Cerebellar nuclear complex (tissue), 1 donor: Measurements from ENCODE around the gene RPS3A.
"Not testable (repeated sequence)": the region's sequence is repeated elsewhere in the genome, so short reads cannot be mapped to it uniquely, and the experiment has no call there.

Experiments
- DNase-seq, 2 experiments: peaks; one replicate each; lab custom pipeline; 2025; lab: John Stamatoyannopoulos, UW

RPS3A gene

DNA sequence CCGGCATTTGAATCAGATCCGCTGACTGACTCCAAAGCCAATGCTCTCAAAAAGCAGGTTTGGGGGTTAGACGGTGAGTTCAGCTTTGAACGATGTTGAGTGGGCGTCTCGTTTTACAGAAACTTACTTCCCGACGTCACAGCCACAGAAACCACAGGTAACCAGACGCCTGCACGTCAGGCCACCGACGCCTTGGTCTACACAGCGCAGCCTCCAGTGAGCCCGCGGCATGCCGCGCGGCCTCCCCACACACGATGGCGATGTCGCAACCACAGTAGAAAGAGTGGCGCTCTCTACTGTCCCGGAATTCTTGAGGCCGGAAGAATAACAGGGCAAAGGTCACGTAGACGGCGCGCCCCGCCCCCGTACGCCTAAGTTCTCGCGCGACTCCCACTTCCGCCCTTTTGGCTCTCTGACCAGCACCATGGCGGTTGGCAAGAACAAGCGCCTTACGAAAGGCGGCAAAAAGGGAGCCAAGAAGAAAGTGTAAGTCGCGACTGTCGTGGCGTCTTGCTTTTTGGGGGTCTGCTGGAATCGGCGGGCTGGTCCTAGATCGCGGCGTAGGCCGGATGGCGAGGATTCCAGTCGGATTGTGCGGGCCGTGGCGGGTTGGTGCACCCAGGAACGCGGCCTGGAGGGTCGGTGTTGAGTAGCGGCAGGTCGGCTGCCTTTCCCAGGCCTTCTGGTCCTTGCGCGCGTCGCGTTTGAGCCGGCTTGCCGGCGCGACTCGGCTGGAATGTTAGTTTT, at the start of gene RPS3A:
Gene RPS3A, plus strand, starts transcription at position 400 of the 747 bp plus-strand sequence. Its CDS starts 25 bp downstream, at position 425.
- DNase-seq: peak; percentile 32 to 65

DNA sequence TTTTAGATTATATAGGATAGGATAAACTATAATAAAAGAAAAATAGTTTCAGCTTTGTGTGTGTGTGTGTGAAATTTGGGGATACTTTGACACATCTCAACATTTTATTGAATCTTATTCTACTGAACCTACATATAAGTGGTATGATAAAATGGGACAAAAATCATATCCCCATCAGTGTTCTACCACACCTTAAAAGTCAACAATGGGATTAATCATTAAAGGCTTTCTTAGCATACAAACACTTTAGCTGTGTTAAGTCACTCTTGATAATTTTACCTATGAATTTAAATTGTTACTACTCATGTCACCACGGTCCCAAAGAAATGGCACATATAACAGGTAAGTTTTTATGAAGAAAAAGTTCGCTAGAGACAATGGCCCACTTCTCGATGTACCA, 46.6 kb upstream of the RPS3A start:
- DNase-seq: no peak

DNA sequence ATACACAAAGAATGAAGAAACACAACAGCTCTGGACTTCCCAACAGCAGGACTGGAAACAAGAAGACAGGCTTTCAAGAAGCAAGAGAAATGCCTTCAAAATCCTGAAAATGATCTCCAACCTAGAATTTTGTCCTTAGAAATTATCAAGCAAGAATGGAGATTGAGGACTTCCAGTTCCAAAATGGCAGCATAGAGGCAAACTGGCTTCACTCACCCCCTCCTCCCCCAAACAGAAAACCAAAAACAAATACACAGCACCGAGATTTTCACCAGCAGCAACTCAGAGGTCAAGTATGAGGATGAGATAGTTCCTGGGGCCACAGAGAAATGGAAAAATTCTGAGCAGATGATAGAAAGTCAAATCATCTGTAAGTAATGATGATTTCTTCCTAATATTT, 43.9 kb upstream of the RPS3A start:
- DNase-seq: no peak

DNA sequence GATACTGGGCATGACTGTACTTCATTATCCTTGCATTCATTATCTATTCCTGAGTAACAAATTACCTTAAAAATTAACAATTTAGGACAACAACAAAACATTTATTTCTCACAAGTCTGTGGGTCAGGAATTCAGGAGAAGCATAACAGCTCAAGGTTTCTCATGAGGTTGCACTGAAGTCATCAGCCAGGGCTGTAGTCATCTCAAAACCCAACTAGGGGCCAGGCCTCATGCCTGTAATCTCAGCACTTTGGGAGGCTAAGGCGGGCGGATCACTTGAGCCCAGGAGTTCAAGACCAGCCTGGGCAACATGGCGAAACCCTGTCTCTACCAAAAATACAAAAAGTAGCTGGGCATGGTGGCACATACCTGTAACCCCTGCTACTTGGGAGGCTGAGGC, 36.3 kb upstream of the RPS3A start:
- DNase-seq: not testable (repeated sequence)

GRCh38 chr4:151067316-151067970, 32.0 kb upstream of the RPS3A start:
- DNase-seq: no peak

DNA sequence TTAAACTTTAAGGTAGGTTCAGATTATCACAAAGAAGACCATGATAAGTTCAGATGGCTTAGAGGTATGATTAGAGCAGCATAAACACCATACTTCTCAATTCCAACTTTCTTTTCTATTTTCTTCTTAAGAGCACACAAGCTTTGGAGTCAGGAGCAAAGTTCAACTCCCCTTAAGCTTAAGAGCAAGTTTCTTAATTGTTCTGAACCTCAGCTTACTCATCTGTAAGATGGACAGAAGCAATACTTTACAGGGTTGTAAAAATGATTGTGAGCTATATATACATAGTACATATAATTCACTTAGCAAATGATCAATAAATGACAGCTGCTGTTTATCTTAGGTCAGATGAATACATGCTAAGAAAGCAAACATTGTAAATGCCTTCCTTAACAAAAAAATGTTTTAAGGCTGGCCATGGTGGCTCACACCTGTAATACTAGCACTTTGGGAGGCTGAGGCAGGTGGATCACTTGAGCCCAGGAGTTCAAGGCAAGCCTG, 25.0 kb upstream of the RPS3A start:
- DNase-seq: no peak

DNA sequence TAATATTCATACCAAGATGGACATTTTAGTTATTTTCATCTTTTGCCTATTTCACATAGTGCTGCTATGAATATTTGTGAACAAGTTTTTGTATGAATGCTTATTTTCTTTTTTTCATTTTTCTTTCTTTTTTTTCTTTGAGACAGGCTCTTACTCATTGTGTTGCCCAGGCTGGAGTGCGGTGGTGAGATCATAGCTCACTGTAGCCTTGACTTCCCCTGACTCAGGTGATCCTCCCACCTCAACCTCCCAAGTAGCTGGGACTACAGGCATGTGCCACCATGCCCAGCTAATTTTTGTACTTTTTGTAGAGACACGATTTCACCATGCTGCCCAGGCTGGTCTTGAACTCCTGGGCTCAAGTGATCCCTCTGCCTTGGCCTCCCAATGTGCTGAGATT, 21.4 kb upstream of the RPS3A start:
- not testable (repeated sequence) for DNase-seq

- no peak for DNase-seq
Measured at GRCh38 chr4:151087467-151087866, 12.0 kb upstream of the RPS3A start.

- DNase-seq: no peak
Measured at GRCh38 chr4:151091047-151091446, 8.4 kb upstream of the RPS3A start.

DNA sequence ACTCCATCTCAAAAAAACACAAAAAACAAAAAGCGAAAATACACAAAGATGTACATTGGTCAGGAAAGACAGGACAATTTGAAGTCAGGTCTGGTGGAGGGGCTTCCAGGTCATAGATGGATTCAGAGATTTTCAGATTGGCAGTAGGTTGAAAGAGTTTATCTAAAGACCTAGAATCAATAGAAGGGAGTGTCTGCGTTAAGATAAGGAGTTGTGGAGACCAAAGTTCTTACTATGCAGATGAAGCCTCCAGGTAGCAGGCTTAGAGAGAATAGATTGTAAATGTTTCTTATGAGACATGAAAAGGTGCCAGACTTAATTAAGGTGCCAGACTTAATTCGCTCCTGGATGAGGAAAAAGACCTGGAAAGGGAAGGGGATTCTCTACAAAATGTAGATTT, 6.9 kb upstream of the RPS3A start:
- DNase-seq: no peak

DNA sequence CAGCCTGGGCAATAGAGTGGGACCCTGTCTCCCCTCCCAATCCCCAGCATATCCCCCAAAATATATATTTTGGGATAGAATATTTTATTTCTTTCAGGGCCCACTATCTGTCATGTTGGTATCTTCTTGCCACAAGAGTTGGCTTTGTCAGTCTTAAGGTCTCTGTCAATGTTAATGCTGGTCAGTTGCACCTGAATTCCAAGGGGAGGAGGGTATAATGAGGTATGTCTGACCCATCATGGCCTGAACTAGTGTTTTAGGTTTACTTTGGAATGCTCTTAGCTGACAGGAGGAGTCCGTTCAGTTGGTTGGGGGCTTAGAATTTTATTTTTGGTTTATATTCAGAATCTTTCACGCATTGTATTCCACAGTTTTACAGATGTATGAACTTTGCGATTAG, 6.2 kb upstream of the RPS3A start:
- no peak for DNase-seq

DNA sequence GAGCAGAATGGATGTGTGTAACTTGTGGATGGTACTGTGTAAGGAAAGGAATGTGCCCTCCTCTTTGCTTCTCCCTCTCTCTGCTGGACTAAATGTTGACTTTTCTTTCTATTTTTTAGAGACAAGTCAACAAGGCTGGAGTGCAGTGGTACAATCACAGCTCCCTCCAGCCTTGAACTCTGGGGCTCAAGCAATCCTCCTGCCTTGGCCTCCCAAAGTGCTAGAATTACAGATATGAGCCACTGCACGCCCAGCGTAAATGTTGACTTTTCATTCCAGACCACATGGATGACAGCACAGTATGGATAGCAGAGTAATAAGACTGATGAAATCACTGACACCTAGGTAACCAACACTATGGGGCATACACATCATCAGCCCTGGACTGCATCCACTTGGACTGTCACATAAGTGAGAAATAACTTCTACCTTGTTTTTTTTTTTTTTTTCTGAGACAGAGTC, 5.1 kb upstream of the RPS3A start:
- DNase-seq: no peak

DNA sequence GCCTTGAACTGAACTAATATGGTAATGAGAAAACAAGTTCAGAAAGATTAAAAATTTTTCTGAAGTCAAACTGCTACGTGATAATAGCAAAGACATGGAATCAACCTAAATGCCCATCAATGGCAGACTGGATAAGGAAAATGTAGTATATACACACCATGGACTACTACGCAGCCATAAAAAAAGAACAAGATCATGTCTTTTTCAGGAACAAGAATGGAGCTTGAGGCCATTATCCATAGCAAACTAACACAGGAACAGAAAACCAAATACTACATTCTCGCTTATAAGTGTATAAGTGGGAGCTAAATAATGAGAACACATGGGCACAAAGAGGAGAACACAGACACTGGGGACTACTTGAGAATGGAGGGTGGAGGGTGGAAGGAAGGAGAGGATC, 4.3 kb upstream of the RPS3A start:
- no peak for DNase-seq

DNA sequence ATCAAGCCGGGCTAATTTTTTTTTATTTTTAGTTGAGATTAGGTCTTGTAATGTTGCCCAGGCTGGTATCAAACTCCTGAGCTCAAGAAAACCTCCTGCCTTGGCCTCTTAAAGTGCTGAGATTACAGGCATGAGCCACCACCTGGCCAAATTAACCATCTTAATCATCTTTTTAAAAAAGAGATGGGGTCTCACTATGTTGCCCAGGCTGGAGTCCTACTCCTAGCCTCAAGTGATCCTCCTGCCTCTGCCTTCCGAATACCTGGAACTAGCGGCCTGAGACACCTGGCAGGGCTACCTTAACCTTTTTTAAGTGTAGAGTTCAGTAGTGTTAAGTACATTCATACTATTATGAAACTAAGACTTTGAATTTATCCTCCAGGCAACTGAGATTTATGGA, 1.7 kb upstream of the RPS3A start:
- no peak for DNase-seq

GRCh38 chr4:151098979-151099228, 524 bp upstream of the RPS3A start:
- no peak for DNase-seq

DNA sequence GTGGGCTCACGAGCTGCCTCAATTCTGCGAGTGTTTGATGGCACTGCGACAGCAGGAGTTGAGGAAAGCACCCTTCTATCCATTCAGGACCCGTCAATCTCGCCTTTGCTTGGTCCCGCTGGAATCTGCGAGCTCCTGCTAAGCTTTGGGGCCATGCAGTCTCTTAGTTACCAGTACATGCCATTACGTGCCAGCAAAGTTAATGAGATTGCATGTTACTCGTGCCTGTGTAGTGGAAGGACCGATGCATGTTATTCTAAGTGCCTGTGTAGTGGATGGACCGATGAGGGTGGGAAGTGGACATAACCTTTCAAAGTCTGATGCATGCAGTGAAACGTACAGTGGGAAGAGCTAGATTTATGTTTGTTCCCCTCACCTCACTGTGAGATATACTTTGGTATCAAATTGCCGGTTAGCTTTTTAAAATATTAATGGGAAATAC, 569 bp downstream of the RPS3A start:
- DNase-seq: peak in 1 of 2 experiments; percentile 2

DNA sequence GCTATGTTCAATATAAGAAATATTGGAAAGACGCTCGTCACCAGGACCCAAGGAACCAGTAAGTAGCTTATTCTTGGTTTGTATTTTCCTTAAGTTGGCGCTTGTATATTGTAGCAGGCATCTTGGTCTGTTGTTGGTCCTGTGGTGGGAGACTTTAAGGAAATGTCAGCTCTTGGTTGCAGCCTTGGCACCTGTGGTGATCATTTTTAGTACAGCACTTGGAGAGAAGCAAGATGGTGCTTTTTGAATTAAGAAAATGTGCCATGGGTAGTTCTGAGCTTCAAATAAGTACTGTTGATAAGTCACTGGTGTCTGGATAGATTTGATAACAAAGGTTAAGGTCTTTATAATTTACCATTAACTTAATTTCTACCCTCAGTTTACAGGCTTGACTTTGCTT, 1.1 kb downstream of the RPS3A start:
- no peak for DNase-seq

DNA sequence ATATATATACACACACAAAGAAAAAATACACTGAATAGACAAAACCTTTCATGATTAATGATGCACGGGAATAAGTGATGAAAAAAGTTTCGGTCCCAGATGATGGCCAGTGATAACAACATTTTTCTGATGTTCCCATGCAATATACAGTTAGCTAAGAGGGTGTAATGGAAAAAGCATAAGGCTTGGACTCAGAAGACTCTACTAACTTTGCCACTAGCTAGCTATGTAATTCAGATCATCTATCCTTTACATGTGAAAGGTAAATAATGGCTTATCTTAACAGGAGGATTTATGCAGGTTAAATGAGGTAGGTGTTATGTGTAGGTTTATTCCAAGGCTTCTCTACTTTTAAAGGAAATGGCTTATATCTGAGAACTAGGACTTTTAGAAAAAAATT, 4.3 kb downstream of the RPS3A start:
- no peak for DNase-seq

- no peak for DNase-seq
Measured at GRCh38 chr4:151104621-151105020, 5.2 kb downstream of the RPS3A start.

GRCh38 chr4:151105454-151106032, 6.1 kb downstream of the RPS3A start:
- no peak for DNase-seq

DNA sequence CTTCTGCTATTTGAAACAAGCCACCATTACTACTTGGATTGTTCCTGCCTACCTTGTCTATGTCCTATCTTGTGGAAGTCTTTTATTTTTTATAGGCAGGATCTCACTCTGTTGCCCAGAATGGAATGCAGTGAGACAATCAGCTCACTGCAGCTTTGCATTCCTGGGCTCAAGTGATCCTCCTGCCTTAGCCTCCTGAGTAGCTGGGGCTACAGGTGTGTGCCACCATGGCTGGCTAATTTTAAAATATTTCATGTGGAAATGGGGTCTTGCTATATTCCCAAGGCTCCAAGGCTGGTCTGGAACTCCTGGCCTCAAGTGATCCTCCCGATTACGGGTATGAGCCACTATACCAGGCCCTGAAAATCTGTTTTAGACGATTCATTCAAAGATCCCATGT, 7.6 kb downstream of the RPS3A start:
- no peak for DNase-seq

DNA sequence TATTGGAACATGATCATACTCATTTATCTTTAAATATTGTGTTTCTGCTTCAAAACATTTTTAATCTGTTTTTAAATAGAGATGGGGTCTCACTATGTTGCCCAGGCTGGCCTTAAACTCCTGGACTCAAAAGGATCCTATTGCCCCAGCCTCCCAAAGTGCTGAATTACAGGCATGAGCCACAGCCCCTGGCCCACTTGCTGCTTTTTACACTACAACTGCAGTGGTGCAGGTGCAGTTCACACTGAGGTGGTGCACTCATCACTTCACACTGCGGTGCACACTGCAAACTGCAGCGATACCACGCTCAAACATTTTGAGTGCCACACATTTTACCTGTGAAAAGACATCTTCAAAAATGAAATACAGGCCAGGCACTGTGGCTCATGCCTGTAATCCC, 10.8 kb downstream of the RPS3A start:
- no peak for DNase-seq

DNA sequence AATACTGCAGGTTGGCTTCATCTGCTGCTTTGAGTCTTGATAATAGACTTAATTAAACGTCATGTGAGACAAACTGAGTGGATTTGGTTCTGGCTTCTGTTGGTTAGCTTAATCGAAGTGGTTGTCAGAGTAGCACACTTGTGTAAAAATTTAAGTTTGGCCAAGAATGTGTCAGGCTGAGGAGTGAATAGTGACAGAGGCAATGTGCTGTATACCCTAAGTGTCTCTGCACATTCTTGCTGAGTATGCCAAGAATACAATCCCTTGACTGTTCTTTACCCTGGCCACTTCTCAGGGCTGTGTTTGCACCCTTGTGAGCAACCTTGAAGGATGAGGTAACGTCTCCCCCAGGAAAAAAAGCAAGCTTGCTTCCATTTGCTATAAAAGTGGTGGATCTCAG, 14.9 kb downstream of the RPS3A start:
- no peak for DNase-seq
